Measurements from ENCODE around the gene COTL1.

The COTL1 gene

DNA sequence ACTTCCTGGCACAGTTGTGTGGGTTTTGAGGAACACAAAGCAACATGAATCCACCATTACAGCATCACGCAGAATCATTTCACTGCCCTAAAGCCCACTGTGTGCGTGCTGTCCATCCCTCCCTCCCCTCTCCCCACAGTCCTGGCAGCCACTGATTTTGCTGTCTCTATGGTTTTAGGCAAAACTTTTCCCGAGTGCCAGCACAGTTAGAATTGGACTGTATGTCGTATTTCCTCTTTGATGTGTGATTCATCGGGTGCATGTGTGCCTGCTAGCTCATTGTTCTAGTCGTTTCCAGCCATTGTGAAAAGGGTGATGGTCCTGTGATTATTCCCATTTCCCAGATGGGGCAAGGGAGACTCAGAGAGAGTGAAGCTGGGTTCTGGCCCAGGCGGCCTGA is 43.1 kb upstream of the COTL1 start:
- no peak for DNase-seq (ENCODE audit: low read depth)
- H3K4me3 ChIP-seq (ENCODE audit: control insufficient read depth, low read depth, low read length) = no peak overlapping the region
- TF ChIP-seq, protein P1, sequence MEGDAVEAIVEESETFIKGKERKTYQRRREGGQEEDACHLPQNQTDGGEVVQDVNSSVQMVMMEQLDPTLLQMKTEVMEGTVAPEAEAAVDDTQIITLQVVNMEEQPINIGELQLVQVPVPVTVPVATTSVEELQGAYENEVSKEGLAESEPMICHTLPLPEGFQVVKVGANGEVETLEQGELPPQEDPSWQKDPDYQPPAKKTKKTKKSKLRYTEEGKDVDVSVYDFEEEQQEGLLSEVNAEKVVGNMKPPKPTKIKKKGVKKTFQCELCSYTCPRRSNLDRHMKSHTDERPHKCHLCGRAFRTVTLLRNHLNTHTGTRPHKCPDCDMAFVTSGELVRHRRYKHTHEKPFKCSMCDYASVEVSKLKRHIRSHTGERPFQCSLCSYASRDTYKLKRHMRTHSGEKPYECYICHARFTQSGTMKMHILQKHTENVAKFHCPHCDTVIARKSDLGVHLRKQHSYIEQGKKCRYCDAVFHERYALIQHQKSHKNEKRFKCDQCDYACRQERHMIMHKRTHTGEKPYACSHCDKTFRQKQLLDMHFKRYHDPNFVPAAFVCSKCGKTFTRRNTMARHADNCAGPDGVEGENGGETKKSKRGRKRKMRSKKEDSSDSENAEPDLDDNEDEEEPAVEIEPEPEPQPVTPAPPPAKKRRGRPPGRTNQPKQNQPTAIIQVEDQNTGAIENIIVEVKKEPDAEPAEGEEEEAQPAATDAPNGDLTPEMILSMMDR (IDR thresholded peaks at IDR 0.05; ENCODE audit: control insufficient read depth, insufficient read depth, low read depth, low read length, missing control alignments) = no peak

- no peak for DNase-seq (ENCODE audit: low read depth)
- H3K4me3 ChIP-seq (ENCODE audit: control insufficient read depth, low read depth, low read length) = no peak overlapping the region
- TF ChIP-seq, protein P1 (IDR thresholded peaks at IDR 0.05; ENCODE audit: control insufficient read depth, insufficient read depth, low read depth, low read length, missing control alignments) = no peak
Observed at GRCh38 chr16:84659656-84660300, 41.9 kb upstream of the COTL1 start.

DNA sequence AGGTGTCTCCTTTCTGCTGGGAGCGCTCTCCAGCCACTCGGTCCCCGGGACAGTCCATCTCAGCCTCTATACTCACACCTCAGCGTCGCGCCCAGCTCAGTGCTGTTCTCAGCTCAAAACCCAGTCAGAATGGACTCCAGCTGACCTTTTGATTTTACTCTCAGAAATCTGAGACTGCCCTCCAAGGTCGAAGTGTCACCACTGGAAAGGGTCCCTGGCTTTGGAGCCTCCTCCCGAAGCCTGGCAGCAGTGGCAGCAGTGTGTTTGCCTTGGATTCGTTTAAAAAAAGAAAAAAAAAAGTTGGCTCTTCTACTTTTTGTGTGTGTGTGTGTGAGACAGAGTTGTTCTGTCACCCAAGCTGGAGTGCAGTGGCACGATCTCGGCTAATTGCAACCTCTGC is 40.8 kb upstream of the COTL1 start:
- no peak overlapping the region for H3K4me3 ChIP-seq (ENCODE audit: control insufficient read depth, low read depth, low read length)
- no peak for DNase-seq (ENCODE audit: low read depth)
- TF ChIP-seq, protein P1 (IDR thresholded peaks at IDR 0.05; ENCODE audit: control insufficient read depth, insufficient read depth, low read depth, low read length, missing control alignments) = no peak

GRCh38 chr16:84657229-84657837 is 39.5 kb upstream of the COTL1 start:
- no peak for DNase-seq (ENCODE audit: low read depth)
- no peak overlapping the region for H3K4me3 ChIP-seq (ENCODE audit: control insufficient read depth, low read depth, low read length)
- TF ChIP-seq, protein P1 (IDR thresholded peaks at IDR 0.05; ENCODE audit: control insufficient read depth, insufficient read depth, low read depth, low read length, missing control alignments) = no peak

DNA sequence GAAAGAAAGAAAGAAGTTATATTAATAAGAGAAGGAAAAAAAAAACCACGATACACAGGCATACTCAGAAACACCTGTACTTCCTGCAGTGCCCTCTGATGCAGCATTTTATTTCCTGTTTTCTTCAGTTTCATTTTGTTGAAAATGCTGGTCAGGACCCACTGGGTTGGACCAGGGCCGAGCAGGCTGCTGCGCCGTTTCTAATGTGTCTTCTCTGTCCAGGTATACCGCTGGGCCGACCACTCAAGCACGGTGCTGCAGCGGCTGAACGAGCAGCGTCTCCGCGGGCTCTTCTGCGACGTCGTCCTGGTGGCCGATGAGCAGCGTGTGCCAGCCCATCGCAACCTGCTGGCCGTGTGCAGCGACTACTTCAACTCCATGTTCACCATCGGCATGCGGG is 38.8 kb upstream of the COTL1 start:
- no peak overlapping the region for H3K4me3 ChIP-seq (ENCODE audit: control insufficient read depth, low read depth, low read length)
- no peak for DNase-seq (ENCODE audit: low read depth)
- TF ChIP-seq, protein P1 (IDR thresholded peaks at IDR 0.05; ENCODE audit: control insufficient read depth, insufficient read depth, low read depth, low read length, missing control alignments) = no peak

GRCh38 chr16:84654998-84655397 is 37.1 kb upstream of the COTL1 start:
- TF ChIP-seq, protein P1 (IDR thresholded peaks at IDR 0.05; ENCODE audit: control insufficient read depth, insufficient read depth, low read depth, low read length, missing control alignments) = no peak
- DNase-seq (ENCODE audit: low read depth) = no peak
- H3K4me3 ChIP-seq (ENCODE audit: control insufficient read depth, low read depth, low read length) = no peak overlapping the region
